Breast epithelium (tissue), 3 donors: ENCODE results near the gene HTR1E.

Experiments used
- CTCF ChIP-seq, 3 donors: fragments of 450-650 bp; IDR thresholded peaks; one replicate each; pipeline ENCODE4 v1.5.1; 2016 to 2017; ENCODE audit warnings: antibody characterized with exemption in 3 of 3, mild to moderate bottlenecking in 3 of 3, moderate library complexity in 3 of 3
- POLR2A ChIP-seq: fragments of 450-650 bp; IDR thresholded peaks from one replicate; pipeline ENCODE4 v1.6.1; 2016; ENCODE audit warnings: antibody characterized with exemption, mild to moderate bottlenecking, moderate library complexity

GRCh38 chr6:86934365-86934764, 3.0 kb upstream of the HTR1E start:
- no peak for TF ChIP-seq CTCF (IDR thresholded peaks at IDR 0.05)
- no peak for TF ChIP-seq POLR2A
